ENCODE data around the gene S100A11. TPM values are rescaled to one million over a fixed set of nuclear protein-coding genes. Genes with fewer than 3 reads are reported as not detected.
"Not testable (repeated sequence)": the region's sequence is repeated elsewhere in the genome, so short reads cannot be mapped to it uniquely, and the experiment has no call there.

S100A11 gene
- polyA plus RNA-seq (2013, experiment 1 of 2), result 2,510 TPM
- polyA plus RNA-seq (2013, experiment 2 of 2), result 2,559 TPM

GRCh38 chr1:152036267-152037216, at the start of gene S100A11:
Gene S100A11 (minus strand): TSS chr1:152037004. CDS start chr1:152036915, 89 bp downstream.
- Histone ChIP-seq H3K4me2 (ENCODE audit: low read length, poor library complexity, severe bottlenecking) (peak within 1 kb of the TSS; percentile 76), H3K27ac (ENCODE audit: low read length, poor library complexity, severe bottlenecking) (peak within 1 kb of the TSS; percentile 95), H4K91ac (ENCODE audit: low read length) (peak within 1 kb of the TSS; percentile 43), H2BK120ac (ENCODE audit: low read depth, low read length) (peak within 1 kb of the TSS; percentile 27), H2BK12ac (ENCODE audit: low read length in 2 of 2) (peak within 1 kb of the TSS in 1 of 2 experiments; percentile 43), H2AFZ (ENCODE audit: low read depth, low read length) (no peak within 1 kb of the TSS), H3K14ac (ENCODE audit: low read length in 2 of 2) (peak within 1 kb of the TSS in 1 of 2 experiments; percentile 30), H2BK5ac (ENCODE audit: low read depth, low read length, poor library complexity, severe bottlenecking) (peak within 1 kb of the TSS; percentile 90), H3K4me3 (ENCODE audit: insufficient read depth in 1 of 2, low read depth in 1 of 2, low read length in 2 of 2) (peak within 1 kb of the TSS; percentile 62 to 92), H2AK5ac (ENCODE audit: low read length, severe bottlenecking) (peak within 1 kb of the TSS; percentile 94), H3K27me3 (ENCODE audit: control insufficient read depth in 1 of 2, insufficient read depth in 1 of 2, low read length in 2 of 2) (peaks cover 0 to 18% of the 10 kb centered on the region in 2 experiments), H3K4ac (ENCODE audit: low read depth in 1 of 2, low read length in 2 of 2) (peak within 1 kb of the TSS; percentile 86 to 87), H3K36me3 (ENCODE audit: control insufficient read depth in 1 of 2, insufficient read depth in 2 of 2, low read depth in 1 of 2, low read length in 2 of 2) (peaks cover 12 to 28% of the 10 kb centered on the region in 2 experiments), H3K9me3 (ENCODE audit: control insufficient read depth, low read length) (no peaks in the 10 kb centered on the region), H3K18ac (ENCODE audit: low read depth in 1 of 2, low read length in 2 of 2) (peak within 1 kb of the TSS; percentile 65 to 94), H3K23ac (ENCODE audit: low read length in 2 of 2) (no peak within 1 kb of the TSS), H4K8ac (ENCODE audit: low read length) (peak within 1 kb of the TSS; percentile 77), H3K4me1 (ENCODE audit: control insufficient read depth, insufficient read depth, low read depth, low read length) (peaks cover 3% of the 10 kb centered on the region), H2BK15ac (ENCODE audit: low read depth, poor library complexity, severe bottlenecking) (peak within 1 kb of the TSS; percentile 39), H3K79me1 (replicated peaks; ENCODE audit: low read length, poor library complexity, severe bottlenecking) (peaks cover 11% of the 10 kb centered on the region), H3K9ac (ENCODE audit: low read length) (peak within 1 kb of the TSS; percentile 100)
- DNase-seq, result peak; percentile 92
- under 1% methylated on average over 48 of the region's 53 CpGs for WGBS

- Histone ChIP-seq H2BK5ac (ENCODE audit: low read depth, low read length, poor library complexity, severe bottlenecking) (no peak overlapping the region), H3K79me1 (replicated peaks; ENCODE audit: low read length, poor library complexity, severe bottlenecking) (no peaks in the 10 kb centered on the region), H2BK15ac (ENCODE audit: low read depth, poor library complexity, severe bottlenecking) (no peak overlapping the region), H3K4ac (ENCODE audit: low read depth in 1 of 2, low read length in 2 of 2) (no peak overlapping the region), H3K23ac (ENCODE audit: low read length in 2 of 2) (no peak overlapping the region), H3K27me3 (ENCODE audit: control insufficient read depth in 1 of 2, insufficient read depth in 1 of 2, low read length in 2 of 2) (peaks cover 12 to 39% of the 10 kb centered on the region in 2 experiments), H2BK12ac (ENCODE audit: low read length in 2 of 2) (no peak overlapping the region), H2AFZ (ENCODE audit: low read depth, low read length) (no peak overlapping the region), H3K36me3 (ENCODE audit: control insufficient read depth in 1 of 2, insufficient read depth in 2 of 2, low read depth in 1 of 2, low read length in 2 of 2) (no peaks in the 10 kb centered on the region), H3K9me3 (ENCODE audit: control insufficient read depth, low read length) (peaks cover 6% of the 10 kb centered on the region), H3K4me3 (ENCODE audit: insufficient read depth in 1 of 2, low read depth in 1 of 2, low read length in 2 of 2) (no peak overlapping the region), H3K9ac (ENCODE audit: low read length) (no peak overlapping the region), H3K4me1 (ENCODE audit: control insufficient read depth, insufficient read depth, low read depth, low read length) (no peaks in the 10 kb centered on the region), H3K14ac (ENCODE audit: low read length in 2 of 2) (no peak overlapping the region), H4K8ac (ENCODE audit: low read length) (no peak overlapping the region), H3K4me2 (ENCODE audit: low read length, poor library complexity, severe bottlenecking) (no peak overlapping the region), H2AK5ac (ENCODE audit: low read length, severe bottlenecking) (no peak overlapping the region), H4K91ac (ENCODE audit: low read length) (no peak overlapping the region), H2BK120ac (ENCODE audit: low read depth, low read length) (no peak overlapping the region), H3K18ac (ENCODE audit: low read depth in 1 of 2, low read length in 2 of 2) (no peak overlapping the region), H3K27ac (ENCODE audit: low read length, poor library complexity, severe bottlenecking) (no peak overlapping the region)
- DNase-seq, result no peak
- 25% methylated on average over 1 of the region's 1 CpG for WGBS
Measured at GRCh38 chr1:152084853-152085252, 48.0 kb upstream of the S100A11 start.

DNA sequence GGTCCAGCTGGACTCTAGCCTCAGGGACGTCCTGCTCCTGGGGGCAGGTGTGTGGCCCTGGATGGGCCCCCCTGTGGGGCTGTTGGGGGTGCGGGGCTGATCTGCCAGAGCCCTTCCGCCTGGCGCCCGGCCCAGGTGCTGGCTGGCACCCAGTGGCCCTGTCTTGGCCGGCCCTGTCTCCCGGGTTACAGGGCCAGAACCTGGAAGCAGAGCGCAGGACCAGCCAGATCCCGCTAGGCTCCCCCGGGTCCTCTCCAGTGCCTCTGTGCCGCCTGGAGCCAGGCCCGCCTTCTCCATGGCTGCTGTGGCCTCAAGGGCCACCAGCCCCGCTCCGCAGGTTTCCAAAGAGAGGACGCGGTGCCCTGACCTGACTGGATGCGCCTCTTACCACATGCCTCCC, 44.2 kb upstream of the S100A11 start:
- 94% methylated on average over 16 of the region's 17 CpGs for WGBS
- H3K14ac ChIP-seq (ENCODE audit: low read length in 2 of 2); H3K79me1 ChIP-seq (replicated peaks; ENCODE audit: low read length, poor library complexity, severe bottlenecking); H2AK5ac ChIP-seq (ENCODE audit: low read length, severe bottlenecking); H4K8ac ChIP-seq (ENCODE audit: low read length); H3K4ac ChIP-seq (ENCODE audit: low read depth in 1 of 2, low read length in 2 of 2); H3K18ac ChIP-seq (ENCODE audit: low read depth in 1 of 2, low read length in 2 of 2); H3K4me1 ChIP-seq (ENCODE audit: control insufficient read depth, insufficient read depth, low read depth, low read length); H2BK5ac ChIP-seq (ENCODE audit: low read depth, low read length, poor library complexity, severe bottlenecking); H2BK15ac ChIP-seq (ENCODE audit: low read depth, poor library complexity, severe bottlenecking); H2BK12ac ChIP-seq (ENCODE audit: low read length in 2 of 2); H4K91ac ChIP-seq (ENCODE audit: low read length); H3K23ac ChIP-seq (ENCODE audit: low read length in 2 of 2); H3K27ac ChIP-seq (ENCODE audit: low read length, poor library complexity, severe bottlenecking); H3K4me2 ChIP-seq (ENCODE audit: low read length, poor library complexity, severe bottlenecking); H3K9me3 ChIP-seq (ENCODE audit: control insufficient read depth, low read length); DNase-seq; H3K36me3 ChIP-seq (ENCODE audit: control insufficient read depth in 1 of 2, insufficient read depth in 2 of 2, low read depth in 1 of 2, low read length in 2 of 2); H2AFZ ChIP-seq (ENCODE audit: low read depth, low read length); H2BK120ac ChIP-seq (ENCODE audit: low read depth, low read length); H3K4me3 ChIP-seq (ENCODE audit: insufficient read depth in 1 of 2, low read depth in 1 of 2, low read length in 2 of 2); H3K9ac ChIP-seq (ENCODE audit: low read length): not testable (repeated sequence)
- peaks cover 5 to 18% of the 10 kb centered on the region in 2 experiments for H3K27me3 ChIP-seq (ENCODE audit: control insufficient read depth in 1 of 2, insufficient read depth in 1 of 2, low read length in 2 of 2)

DNA sequence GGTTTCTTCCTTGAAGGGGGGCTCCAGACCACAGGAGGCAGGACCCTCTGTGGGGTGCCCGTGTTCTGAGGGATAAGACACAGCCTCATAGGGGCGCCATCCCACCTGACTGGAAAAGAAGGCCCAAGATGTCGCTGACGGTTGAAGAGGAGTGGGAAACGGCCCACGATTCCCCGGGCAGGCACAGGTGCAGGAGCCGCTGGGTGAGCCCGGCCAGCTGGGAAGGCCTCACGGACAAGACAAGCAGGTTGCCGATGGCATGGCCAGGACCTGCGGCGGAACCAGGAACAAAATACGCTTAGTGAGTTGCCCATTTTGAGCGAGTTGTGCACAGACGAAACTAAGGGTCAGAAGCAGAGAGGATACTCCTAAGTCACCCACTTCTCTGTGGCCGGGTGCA, 43.7 kb upstream of the S100A11 start:
- not testable (repeated sequence) for H3K4me1 ChIP-seq (ENCODE audit: control insufficient read depth, insufficient read depth, low read depth, low read length); H2BK15ac ChIP-seq (ENCODE audit: low read depth, poor library complexity, severe bottlenecking)

More for the DNA sequence above, 43.7 kb upstream of the S100A11 start:
- H4K8ac ChIP-seq (ENCODE audit: low read length); H3K4me3 ChIP-seq (ENCODE audit: insufficient read depth in 1 of 2, low read depth in 1 of 2, low read length in 2 of 2); DNase-seq; H3K18ac ChIP-seq (ENCODE audit: low read depth in 1 of 2, low read length in 2 of 2); H3K4ac ChIP-seq (ENCODE audit: low read depth in 1 of 2, low read length in 2 of 2); H3K9me3 ChIP-seq (ENCODE audit: control insufficient read depth, low read length); H3K36me3 ChIP-seq (ENCODE audit: control insufficient read depth in 1 of 2, insufficient read depth in 2 of 2, low read depth in 1 of 2, low read length in 2 of 2); H4K91ac ChIP-seq (ENCODE audit: low read length); H3K79me1 ChIP-seq (replicated peaks; ENCODE audit: low read length, poor library complexity, severe bottlenecking); H3K9ac ChIP-seq (ENCODE audit: low read length); H3K4me2 ChIP-seq (ENCODE audit: low read length, poor library complexity, severe bottlenecking); H2BK120ac ChIP-seq (ENCODE audit: low read depth, low read length); H2AK5ac ChIP-seq (ENCODE audit: low read length, severe bottlenecking); H3K23ac ChIP-seq (ENCODE audit: low read length in 2 of 2); H3K14ac ChIP-seq (ENCODE audit: low read length in 2 of 2); H2AFZ ChIP-seq (ENCODE audit: low read depth, low read length); H2BK5ac ChIP-seq (ENCODE audit: low read depth, low read length, poor library complexity, severe bottlenecking); H3K27ac ChIP-seq (ENCODE audit: low read length, poor library complexity, severe bottlenecking); H2BK12ac ChIP-seq (ENCODE audit: low read length in 2 of 2): not testable (repeated sequence)
- 84% methylated on average over 17 of the region's 17 CpGs for WGBS
- peaks cover 0 to 17% of the 10 kb centered on the region in 2 experiments for H3K27me3 ChIP-seq (ENCODE audit: control insufficient read depth in 1 of 2, insufficient read depth in 1 of 2, low read length in 2 of 2)

Measured in mesenchymal stem cell (in vitro differentiated cells and primary cell).